Measurements from ENCODE around the gene GPD2. TPM values are rescaled to one million over a fixed set of nuclear protein-coding genes. Genes with fewer than 3 reads are reported as not detected.

The GPD2 gene
- total and polyA plus RNA-seq, 2 of the 8 experiments (the other 6 are each of a cell fraction or from before 2014, with no cell fraction given), result 8.4 to 43.1 TPM

DNA sequence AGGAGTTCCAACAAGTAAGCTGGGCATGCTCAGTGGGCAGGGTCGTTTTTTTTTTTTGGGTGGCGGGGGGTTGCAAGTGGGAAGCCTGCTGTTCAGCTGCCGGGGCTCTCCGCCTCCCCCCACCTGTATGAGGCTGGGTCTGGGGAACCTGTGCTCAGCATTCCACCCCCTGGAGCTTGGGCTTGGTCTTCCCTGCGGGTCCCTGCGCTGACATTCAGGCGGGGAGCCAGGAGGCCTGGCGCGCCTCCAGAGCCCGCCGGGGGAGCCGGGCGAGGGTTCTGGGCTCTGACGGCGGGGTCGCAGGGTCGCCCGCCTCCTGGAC is 822 bp upstream of the GPD2 start (continued):
- TF ChIP-seq, protein P1, sequence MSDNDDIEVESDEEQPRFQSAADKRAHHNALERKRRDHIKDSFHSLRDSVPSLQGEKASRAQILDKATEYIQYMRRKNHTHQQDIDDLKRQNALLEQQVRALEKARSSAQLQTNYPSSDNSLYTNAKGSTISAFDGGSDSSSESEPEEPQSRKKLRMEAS (IDR thresholded peaks at IDR 0.05), result no peak
- TF ChIP-seq SAP30 (IDR thresholded peaks at IDR 0.05; ENCODE audit: insufficient read depth, insufficient replicate concordance, low read length) (no peak), BRCA1 (IDR thresholded peaks at IDR 0.05; ENCODE audit: low read depth, low read length) (no peak), CEBPB (IDR thresholded peaks at IDR 0.05; ENCODE audit: low read depth, low read length) (no peak), ATF3 (IDR thresholded peaks at IDR 0.05; ENCODE audit: insufficient read depth, low read depth, low read length) (no peak)

Measured in H1 (cell line).